Colonic mucosa (tissue), 4 donors: ENCODE measurements around the gene FNIP2. TPM values are rescaled to one million over a fixed set of nuclear protein-coding genes. Genes with fewer than 3 reads are reported as not detected.
A peak's percentile ranks its signal among the peaks of the same experiment; 100 is the strongest.
"Not testable (repeated sequence)": the region's sequence is repeated elsewhere in the genome, so short reads cannot be mapped to it uniquely, and the experiment has no call there.

ENCODE experiments used
- DNase-seq: peaks from one replicate; pipeline ENCODE4 v3.0.0-alpha.2; 2020
- H3K27ac ChIP-seq: fragments of 200-600 bp; one replicate; pipeline ENCODE4 v1.8.0; 2021
- H3K27me3 ChIP-seq: fragments of 200-600 bp; one replicate; pipeline ENCODE4 v1.8.0; 2021
- H3K36me3 ChIP-seq: fragments of 200-600 bp; one replicate; pipeline ENCODE4 v1.8.0; 2021
- H3K4me1 ChIP-seq: fragments of 200-600 bp; one replicate; pipeline ENCODE4 v1.8.0; 2021; ENCODE audit warnings: mild to moderate bottlenecking
- H3K4me3 ChIP-seq: fragments of 200-600 bp; one replicate; pipeline ENCODE4 v1.8.0; 2021
- H3K9ac ChIP-seq, 2 donors: one replicate each; pipeline ENCODE4 v1.7.0; 2013; ENCODE audit warnings: control low read depth in 2 of 2, low read depth in 2 of 2, low read length in 2 of 2
- H3K9me3 ChIP-seq: fragments of 200-600 bp; one replicate; pipeline ENCODE4 v1.8.0; 2021
- intact Hi-C: fragments of 100-400 bp; cut with DNase I; formaldehyde crosslinking; loops from one replicate; pipeline ENCODE4 v1.14.1; 2022
- total RNA-seq, 2 donors: library from RNA; stranded (reverse); fragmentation: NEBNext Ultra II Directional in 1 of 2; extraction: Animal tissue kit (Norgen Biotek cat#: 25700) in 1 of 2; gene quantifications; one replicate each; pipeline ENCODE4 v1.2.1, GENCODE V29; 2021
- TF ChIP-seq, protein P1 (sequence below): fragments of 200-600 bp; IDR thresholded peaks from one replicate; pipeline ENCODE4 v1.8.0; 2022; ENCODE audit warnings: antibody characterized with exemption, mild to moderate bottlenecking
- donor health status: healthy.
- donor health status: DM: no; HTN: no; CAD: no.
- donor health status: DM: no; HTN: no; CAD: no.

Gene FNIP2
- total RNA-seq, 2 donors from 2014 or later, result 56.2 to 89.6 TPM

DNA sequence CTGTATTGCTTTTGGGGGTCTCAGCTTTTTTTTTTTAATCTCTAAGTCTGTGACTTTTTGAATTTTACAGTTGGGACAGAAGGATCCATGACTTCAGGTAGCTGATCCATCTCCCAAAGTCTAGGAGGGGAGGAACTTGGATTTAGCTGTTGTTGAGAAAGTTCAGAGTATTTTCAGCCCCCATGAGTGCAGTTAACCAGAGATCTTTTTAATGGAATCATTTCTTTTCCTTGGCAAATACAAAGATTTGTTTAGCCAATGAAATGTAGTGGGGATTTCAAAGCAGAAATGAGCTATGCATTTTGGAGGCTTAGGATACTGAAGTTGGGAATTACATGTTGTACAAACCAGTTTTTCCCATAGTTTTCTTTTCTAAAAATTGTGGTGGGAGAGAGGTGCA is 18.1 kb downstream of the FNIP2 start:
- Histone ChIP-seq H3K36me3 (no peaks in the 10 kb centered on the region), H3K27ac (peak overlapping the region; percentile 34), H3K27me3 (no peaks in the 10 kb centered on the region), H3K4me1 (peaks cover 19% of the 10 kb centered on the region), H3K4me3 (no peak overlapping the region), H3K9me3 (no peaks in the 10 kb centered on the region), H3K9ac (peak overlapping the region in 1 of 2 donors; percentile 38)
- DNase-seq, result no peak
- TF ChIP-seq, protein P1, sequence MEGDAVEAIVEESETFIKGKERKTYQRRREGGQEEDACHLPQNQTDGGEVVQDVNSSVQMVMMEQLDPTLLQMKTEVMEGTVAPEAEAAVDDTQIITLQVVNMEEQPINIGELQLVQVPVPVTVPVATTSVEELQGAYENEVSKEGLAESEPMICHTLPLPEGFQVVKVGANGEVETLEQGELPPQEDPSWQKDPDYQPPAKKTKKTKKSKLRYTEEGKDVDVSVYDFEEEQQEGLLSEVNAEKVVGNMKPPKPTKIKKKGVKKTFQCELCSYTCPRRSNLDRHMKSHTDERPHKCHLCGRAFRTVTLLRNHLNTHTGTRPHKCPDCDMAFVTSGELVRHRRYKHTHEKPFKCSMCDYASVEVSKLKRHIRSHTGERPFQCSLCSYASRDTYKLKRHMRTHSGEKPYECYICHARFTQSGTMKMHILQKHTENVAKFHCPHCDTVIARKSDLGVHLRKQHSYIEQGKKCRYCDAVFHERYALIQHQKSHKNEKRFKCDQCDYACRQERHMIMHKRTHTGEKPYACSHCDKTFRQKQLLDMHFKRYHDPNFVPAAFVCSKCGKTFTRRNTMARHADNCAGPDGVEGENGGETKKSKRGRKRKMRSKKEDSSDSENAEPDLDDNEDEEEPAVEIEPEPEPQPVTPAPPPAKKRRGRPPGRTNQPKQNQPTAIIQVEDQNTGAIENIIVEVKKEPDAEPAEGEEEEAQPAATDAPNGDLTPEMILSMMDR, result no peak
- intact Hi-C loops, result no loop called here

DNA sequence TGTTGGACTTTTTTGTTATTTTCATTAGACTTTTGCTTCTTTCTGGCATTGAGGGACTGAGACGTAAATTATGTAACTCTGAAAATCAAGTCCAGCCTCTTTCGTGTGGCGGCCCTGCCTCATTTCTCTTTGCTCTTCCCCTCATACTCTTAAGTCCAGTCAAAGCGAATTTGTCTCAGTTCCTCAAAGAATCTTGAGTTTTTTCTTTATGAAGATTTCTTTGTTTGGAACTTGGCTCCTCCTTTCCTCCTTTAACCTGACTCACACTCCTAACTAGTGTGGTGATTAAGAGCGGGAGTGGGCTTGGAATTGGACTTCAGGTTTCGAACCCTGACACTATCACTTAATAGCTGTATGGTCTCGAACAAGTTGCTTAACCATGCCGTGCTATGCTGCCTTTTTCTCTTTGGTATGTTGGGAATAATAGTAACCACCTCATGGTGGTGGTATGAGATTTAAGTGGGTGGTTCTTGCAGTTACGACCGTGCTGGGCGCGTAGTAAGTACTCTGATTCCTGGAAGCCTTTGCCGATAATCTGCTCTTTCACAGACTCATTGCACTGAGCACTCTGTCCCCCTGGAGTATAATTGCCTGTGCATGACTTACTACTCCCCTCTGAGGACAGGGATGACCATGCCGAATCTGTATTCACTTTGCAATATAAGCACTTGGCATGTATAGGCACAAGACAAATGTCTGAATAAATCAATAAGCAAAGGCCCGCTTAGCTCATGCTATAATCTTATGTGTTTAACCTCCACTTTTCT is 19.1 kb downstream of the FNIP2 start:
- H3K4me1 ChIP-seq, result peaks cover 13% of the 10 kb centered on the region
- H3K27me3 ChIP-seq, result no peaks in the 10 kb centered on the region
- H3K9me3 ChIP-seq, result no peaks in the 10 kb centered on the region
- no peak overlapping the region for H3K27ac ChIP-seq
- H3K9ac ChIP-seq, result no peak overlapping the region
- no peak overlapping the region for H3K4me3 ChIP-seq
- no peak for DNase-seq
- TF ChIP-seq, protein P1, result no peak
- intact Hi-C loops, result no loop called here
- H3K36me3 ChIP-seq, result no peaks in the 10 kb centered on the region

DNA sequence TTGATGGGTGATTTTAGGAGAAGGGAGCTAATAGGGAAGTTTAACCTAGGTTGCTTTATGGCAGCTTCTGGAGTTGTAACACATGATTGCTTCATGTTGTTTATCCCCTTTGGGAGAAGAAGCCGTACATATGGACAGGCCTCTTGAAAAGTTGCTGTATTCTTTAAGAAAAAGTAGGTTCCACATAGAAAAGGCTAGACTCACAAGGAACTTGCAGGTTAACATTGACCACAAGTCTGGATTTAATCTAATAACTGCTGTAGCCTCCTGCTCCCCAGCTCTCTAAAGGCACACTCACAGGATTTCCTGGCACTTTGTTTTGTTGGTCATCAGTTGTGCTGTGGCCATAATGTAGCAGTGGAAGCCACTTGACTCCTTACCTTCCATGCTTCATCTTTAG is 19.7 kb downstream of the FNIP2 start:
- TF ChIP-seq, protein P1, result no peak
- Histone ChIP-seq H3K36me3 (no peaks in the 10 kb centered on the region), H3K4me3 (no peak overlapping the region), H3K27me3 (no peaks in the 10 kb centered on the region), H3K9me3 (no peaks in the 10 kb centered on the region), H3K27ac (no peak overlapping the region), H3K4me1 (peaks cover 8% of the 10 kb centered on the region), H3K9ac (no peak overlapping the region)
- intact Hi-C loops, result no loop called here
- no peak for DNase-seq

DNA sequence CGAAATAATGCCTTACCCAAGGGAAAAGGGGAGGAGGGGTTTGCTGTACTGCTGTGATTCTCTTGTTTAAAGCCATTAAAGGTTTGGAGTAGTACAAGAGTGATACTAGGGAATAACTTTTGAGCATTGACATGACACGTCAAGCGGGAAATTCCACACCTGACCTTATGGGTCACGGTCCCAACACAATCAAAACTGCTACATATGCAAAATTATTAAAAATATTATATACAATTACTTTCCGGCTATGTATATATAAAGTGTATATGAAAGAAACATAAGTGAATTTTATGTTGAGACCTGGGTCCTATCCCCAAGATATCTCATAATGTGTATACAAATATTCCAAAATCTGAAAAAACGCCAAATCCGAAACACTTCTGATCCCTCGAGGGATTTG is 21.0 kb downstream of the FNIP2 start:
- intact Hi-C loops, result no loop called here
- Histone ChIP-seq H3K27me3 (no peaks in the 10 kb centered on the region), H3K4me1 (peaks cover 5% of the 10 kb centered on the region), H3K27ac (no peak overlapping the region), H3K9ac (no peak overlapping the region), H3K4me3 (no peak overlapping the region), H3K36me3 (no peaks in the 10 kb centered on the region), H3K9me3 (no peaks in the 10 kb centered on the region)
- no peak for DNase-seq
- TF ChIP-seq, protein P1, result no peak

DNA sequence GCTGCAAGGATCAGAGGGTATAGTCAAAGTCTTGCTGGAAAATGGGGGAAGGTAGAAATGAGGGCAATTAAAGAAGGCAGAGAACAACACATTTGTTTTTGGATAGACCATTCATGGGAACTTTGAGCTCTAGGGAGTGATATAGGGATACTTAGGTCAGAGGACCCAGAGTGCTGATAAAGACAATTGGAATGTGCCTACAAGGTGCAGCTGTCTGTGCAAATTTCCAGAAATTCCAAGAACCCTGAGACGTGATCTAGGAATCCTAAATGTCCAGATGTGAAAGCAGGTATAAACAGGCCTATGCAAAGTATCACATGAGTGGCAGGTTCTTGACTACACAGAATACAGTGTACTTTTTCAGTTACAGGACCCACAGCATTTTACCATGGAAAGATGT is 24.2 kb downstream of the FNIP2 start:
- H3K4me1 ChIP-seq, result no peaks in the 10 kb centered on the region

DNA sequence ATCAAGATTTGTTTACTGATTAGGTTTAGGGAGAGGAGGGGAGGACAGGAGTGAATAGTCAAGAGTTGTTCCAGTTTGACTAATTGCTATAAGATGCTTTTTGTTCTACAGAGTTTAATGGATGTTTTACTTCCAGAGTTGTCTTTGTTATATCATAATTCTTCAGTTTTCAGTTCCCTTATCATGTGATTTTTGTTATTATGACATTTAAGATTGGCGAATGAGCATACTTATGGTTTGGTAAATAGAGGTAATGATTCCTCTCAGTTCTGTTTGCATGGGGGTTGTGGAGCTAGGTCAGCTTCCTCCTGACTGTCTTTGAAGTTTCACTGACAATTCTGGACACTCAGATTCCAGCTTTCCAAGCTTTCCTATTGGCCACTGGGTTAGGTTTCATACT is 24.6 kb downstream of the FNIP2 start:
- DNase-seq, H3K4me1 ChIP-seq, intact Hi-C loops: not testable (repeated sequence)

More for the DNA sequence above, 24.2 kb downstream of the FNIP2 start:
- Histone ChIP-seq H3K27ac (no peak overlapping the region), H3K27me3 (no peaks in the 10 kb centered on the region), H3K9me3 (no peaks in the 10 kb centered on the region), H3K9ac (no peak overlapping the region), H3K36me3 (no peaks in the 10 kb centered on the region), H3K4me3 (no peak overlapping the region)
- TF ChIP-seq, protein P1, result no peak
- no peak for DNase-seq
- intact Hi-C loops, result no loop called here

More for the DNA sequence above, 24.6 kb downstream of the FNIP2 start:
- H3K27me3 ChIP-seq, H3K27ac ChIP-seq, H3K4me3 ChIP-seq, H3K36me3 ChIP-seq, H3K9ac ChIP-seq, H3K9me3 ChIP-seq: not testable (repeated sequence)
